Measurements from ENCODE around the gene LIMCH1.

DNA sequence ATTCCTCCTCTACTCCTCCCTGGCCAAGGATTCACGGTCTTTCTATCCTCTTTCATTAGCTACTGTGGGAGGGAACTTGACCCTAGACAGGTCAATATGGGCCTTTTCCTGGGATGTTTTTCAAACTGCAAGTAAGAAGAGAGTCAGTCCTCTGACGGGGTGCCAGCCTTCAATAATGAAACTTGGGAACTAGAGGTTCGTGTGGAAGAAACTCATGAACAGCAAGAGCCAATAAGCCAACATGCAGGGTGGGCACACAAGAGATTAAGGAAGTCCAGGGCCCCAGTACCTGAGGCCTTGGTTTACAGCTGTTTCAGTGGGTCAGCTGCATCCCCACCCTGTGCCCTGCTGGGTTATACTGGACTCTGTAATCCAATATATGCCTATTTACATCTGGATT lies 49.3 kb downstream of the LIMCH1 start:
- TF ChIP-seq, protein P1, sequence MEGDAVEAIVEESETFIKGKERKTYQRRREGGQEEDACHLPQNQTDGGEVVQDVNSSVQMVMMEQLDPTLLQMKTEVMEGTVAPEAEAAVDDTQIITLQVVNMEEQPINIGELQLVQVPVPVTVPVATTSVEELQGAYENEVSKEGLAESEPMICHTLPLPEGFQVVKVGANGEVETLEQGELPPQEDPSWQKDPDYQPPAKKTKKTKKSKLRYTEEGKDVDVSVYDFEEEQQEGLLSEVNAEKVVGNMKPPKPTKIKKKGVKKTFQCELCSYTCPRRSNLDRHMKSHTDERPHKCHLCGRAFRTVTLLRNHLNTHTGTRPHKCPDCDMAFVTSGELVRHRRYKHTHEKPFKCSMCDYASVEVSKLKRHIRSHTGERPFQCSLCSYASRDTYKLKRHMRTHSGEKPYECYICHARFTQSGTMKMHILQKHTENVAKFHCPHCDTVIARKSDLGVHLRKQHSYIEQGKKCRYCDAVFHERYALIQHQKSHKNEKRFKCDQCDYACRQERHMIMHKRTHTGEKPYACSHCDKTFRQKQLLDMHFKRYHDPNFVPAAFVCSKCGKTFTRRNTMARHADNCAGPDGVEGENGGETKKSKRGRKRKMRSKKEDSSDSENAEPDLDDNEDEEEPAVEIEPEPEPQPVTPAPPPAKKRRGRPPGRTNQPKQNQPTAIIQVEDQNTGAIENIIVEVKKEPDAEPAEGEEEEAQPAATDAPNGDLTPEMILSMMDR (IDR thresholded peaks at IDR 0.05): no peak
- no peak for TF ChIP-seq POLR2A (IDR thresholded peaks at IDR 0.05)

Data from adrenal gland (tissue), 5 donors.